SK-N-SH treated with all-trans-retinoic acid at 6 μM for 48 hours (cell line): Measurements from ENCODE around the gene SNAPC5.
"Not testable (repeated sequence)": the region's sequence is repeated elsewhere in the genome, so short reads cannot be mapped to it uniquely, and the experiment has no call there.

Experiments
- ARNTL ChIP-seq: fragments of 450-650 bp; formaldehyde crosslinking; IDR thresholded peaks from 2 replicates; pipeline ENCODE4 v1.5.0; 2020; ENCODE audit warnings: low read depth, mild to moderate bottlenecking, moderate library complexity, borderline replicate concordance
- ESRRG ChIP-seq: fragments of 250-450 bp; sonication (Bioruptor Pico); IDR thresholded peaks from 2 replicates; pipeline ENCODE4 v1.6.1; 2021; ENCODE audit warnings: mild to moderate bottlenecking
- GLIS3 ChIP-seq: fragments of 250-450 bp; sonication (Bioruptor Pico); IDR thresholded peaks from 2 replicates; pipeline ENCODE4 v1.5.0; 2020; ENCODE audit warnings: mild to moderate bottlenecking, moderate library complexity
- ISL1 ChIP-seq: fragments of 250-450 bp; sonication (Bioruptor Pico); IDR thresholded peaks from 2 replicates; pipeline ENCODE4 v2.1.2; 2022; ENCODE audit warnings: mild to moderate bottlenecking, moderate library complexity
- OSR1 ChIP-seq: fragments of 250-450 bp; sonication (Bioruptor Pico); IDR thresholded peaks from 2 replicates; pipeline ENCODE4 v1.8.0; 2022; ENCODE audit warnings: moderate library complexity, mild to moderate bottlenecking, inconsistent platforms
- PATZ1 ChIP-seq: fragments of 250-450 bp; sonication (Bioruptor Pico); IDR thresholded peaks from 2 replicates; pipeline ENCODE4 v1.8.0; 2020; ENCODE audit warnings: mild to moderate bottlenecking, moderate library complexity, borderline replicate concordance
- RARB ChIP-seq: fragments of 250-450 bp; sonication (Bioruptor Pico); IDR thresholded peaks from 2 replicates; pipeline ENCODE4 v1.8.0; 2021; ENCODE audit warnings: mild to moderate bottlenecking, moderate library complexity
- TCF4 ChIP-seq: fragments of 250-450 bp; sonication (Bioruptor Pico); IDR thresholded peaks from 2 replicates; pipeline ENCODE4 v1.8.0; 2021; ENCODE audit warnings: mild to moderate bottlenecking, moderate library complexity, borderline replicate concordance
- ZFP3 ChIP-seq: fragments of 250-450 bp; sonication (Bioruptor Pico); IDR thresholded peaks from 2 replicates; pipeline ENCODE4 v1.5.0; 2020; ENCODE audit warnings: mild to moderate bottlenecking, moderate library complexity
- ZNF70 ChIP-seq: fragments of 450-650 bp; formaldehyde crosslinking; IDR thresholded peaks from 2 replicates; pipeline ENCODE4 v1.5.0; 2020; ENCODE audit warnings: mild to moderate bottlenecking, moderate library complexity
- ZNF8 ChIP-seq: fragments of 450-650 bp; formaldehyde crosslinking; IDR thresholded peaks from 2 replicates; pipeline ENCODE4 v1.5.0; 2020; ENCODE audit warnings: mild to moderate bottlenecking, moderate library complexity
- TF ChIP-seq, protein P1 (sequence below): fragments of 250-450 bp; sonication (Bioruptor Pico); IDR thresholded peaks from 2 replicates; pipeline ENCODE4 v1.5.1; 2020; ENCODE audit warnings: low read depth, mild to moderate bottlenecking, moderate library complexity

GRCh38 chr15:66465294-66465693 is 32.3 kb downstream of the SNAPC5 start:
- TF ChIP-seq ARNTL; GLIS3; ZNF8; ZFP3; RARB (CRISPR knock-in tag); PATZ1 (CRISPR knock-in tag); ZNF70 (CRISPR knock-in tag); ISL1 (CRISPR knock-in tag); TCF4 (CRISPR knock-in tag); ESRRG (CRISPR knock-in tag); OSR1: not testable (repeated sequence)
- TF ChIP-seq, protein P1, sequence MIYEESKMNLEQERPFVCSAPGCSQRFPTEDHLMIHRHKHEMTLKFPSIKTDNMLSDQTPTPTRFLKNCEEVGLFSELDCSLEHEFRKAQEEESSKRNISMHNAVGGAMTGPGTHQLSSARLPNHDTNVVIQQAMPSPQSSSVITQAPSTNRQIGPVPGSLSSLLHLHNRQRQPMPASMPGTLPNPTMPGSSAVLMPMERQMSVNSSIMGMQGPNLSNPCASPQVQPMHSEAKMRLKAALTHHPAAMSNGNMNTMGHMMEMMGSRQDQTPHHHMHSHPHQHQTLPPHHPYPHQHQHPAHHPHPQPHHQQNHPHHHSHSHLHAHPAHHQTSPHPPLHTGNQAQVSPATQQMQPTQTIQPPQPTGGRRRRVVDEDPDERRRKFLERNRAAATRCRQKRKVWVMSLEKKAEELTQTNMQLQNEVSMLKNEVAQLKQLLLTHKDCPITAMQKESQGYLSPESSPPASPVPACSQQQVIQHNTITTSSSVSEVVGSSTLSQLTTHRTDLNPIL (CRISPR knock-in tag) = not testable (repeated sequence)
